ENCODE measurements around the gene ZSCAN22.

Gene ZSCAN22

GRCh38 chr19:58338336-58338735, 11.5 kb downstream of the ZSCAN22 start:
- Histone ChIP-seq H3K9me3 (replicated peaks; ENCODE audit: insufficient read depth, low read length) (no peaks in the 10 kb centered on the region), H3K4me1 (ENCODE audit: low read length) (no peaks in the 10 kb centered on the region), H3F3A (ENCODE audit: insufficient read depth, low read length) (no peaks in the 10 kb centered on the region), H3K27me3 (replicated peaks; ENCODE audit: insufficient read depth, low read length) (no peaks in the 10 kb centered on the region), H3K4me2 (ENCODE audit: low read depth, low read length) (no peak overlapping the region), H2AFZ (ENCODE audit: low read length) (no peak overlapping the region), H3K36me3 (replicated peaks; ENCODE audit: insufficient read depth, low read length) (0 out of 2 replicates have a peak, but pooled peaks cover 5% of the 10 kb centered on the region), H3K4me3 (ENCODE audit: low read length) (no peak overlapping the region), H3K79me2 (ENCODE audit: low read length) (no peaks in the 10 kb centered on the region), H3K27ac (ENCODE audit: low read length) (no peak overlapping the region), H3K9ac (ENCODE audit: low read length) (no peak overlapping the region), H3K9me2 (replicated peaks; ENCODE audit: insufficient read depth, low read length) (no peaks in the 10 kb centered on the region), H4K20me1 (ENCODE audit: insufficient read depth, low read length) (no peaks in the 10 kb centered on the region)
- no peak for DNase-seq
- TF ChIP-seq EZH2phosphoT487 (IDR thresholded peaks at IDR 0.05; ENCODE audit: low read length): no peak
- no peak for TF ChIP-seq EZH2 (optimal IDR thresholded peaks at IDR 0.05; ENCODE audit: low read depth, low read length)
- TF ChIP-seq CTCF (IDR thresholded peaks at IDR 0.05; ENCODE audit: low read length): no peak

DNA sequence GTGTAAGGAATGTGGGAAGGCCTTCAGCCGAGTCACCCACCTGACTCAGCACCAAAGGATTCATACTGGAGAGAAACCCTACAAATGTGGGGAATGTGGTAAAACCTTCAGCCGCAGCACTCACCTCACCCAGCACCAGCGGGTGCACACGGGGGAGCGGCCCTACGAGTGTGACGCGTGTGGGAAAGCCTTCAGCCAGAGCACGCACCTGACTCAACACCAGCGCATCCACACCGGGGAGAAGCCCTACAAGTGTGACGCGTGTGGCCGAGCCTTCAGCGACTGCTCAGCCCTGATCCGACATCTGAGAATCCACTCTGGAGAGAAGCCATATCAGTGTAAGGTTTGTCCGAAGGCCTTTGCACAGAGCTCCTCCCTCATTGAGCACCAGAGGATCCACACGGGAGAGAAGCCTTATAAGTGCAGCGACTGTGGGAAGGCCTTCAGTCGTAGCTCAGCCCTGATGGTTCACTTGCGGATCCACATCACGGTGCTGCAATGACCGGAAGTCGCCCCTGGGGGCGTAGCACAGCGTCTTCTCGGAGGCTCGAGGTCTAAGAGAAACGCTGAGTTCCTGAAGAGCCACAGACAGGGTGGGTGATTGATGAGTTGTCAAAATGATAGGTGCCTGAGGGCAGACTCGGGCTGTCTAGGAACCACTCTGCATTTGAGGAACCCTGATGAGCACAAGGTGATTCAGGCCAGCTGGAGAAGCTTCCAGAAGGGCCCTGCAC, 12.2 kb downstream of the ZSCAN22 start:
- Histone ChIP-seq H3K27ac (ENCODE audit: low read length) (no peak overlapping the region), H3K79me2 (ENCODE audit: low read length) (no peaks in the 10 kb centered on the region), H3K4me2 (ENCODE audit: low read depth, low read length) (no peak overlapping the region)

DNA sequence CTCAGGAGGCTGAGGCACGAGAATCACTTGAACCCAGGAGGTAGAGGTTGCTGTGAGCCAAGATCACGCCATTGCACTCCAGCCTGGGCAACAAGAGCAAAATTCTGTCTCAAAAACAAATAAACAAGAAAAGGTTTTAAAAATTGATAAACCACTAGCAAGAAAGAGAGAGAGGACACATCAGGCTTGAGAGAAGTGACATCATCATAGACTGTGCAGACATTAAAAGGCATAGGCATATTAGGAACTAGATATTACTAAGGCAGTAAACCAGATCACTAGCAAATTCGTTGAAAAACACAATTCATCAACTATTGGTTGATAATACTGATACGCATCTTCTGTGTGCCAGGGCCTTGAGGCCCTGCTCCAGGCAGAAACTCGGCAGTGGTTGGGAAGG, 18.8 kb downstream of the ZSCAN22 start:
- Histone ChIP-seq H3K27ac (ENCODE audit: low read length) (no peak overlapping the region), H3K79me2 (ENCODE audit: low read length) (no peaks in the 10 kb centered on the region), H3K4me2 (ENCODE audit: low read depth, low read length) (no peak overlapping the region), H4K20me1 (ENCODE audit: insufficient read depth, low read length) (no peaks in the 10 kb centered on the region), H3K9ac (ENCODE audit: low read length) (no peak overlapping the region), H3K9me3 (replicated peaks; ENCODE audit: insufficient read depth, low read length) (no peaks in the 10 kb centered on the region), H3F3A (ENCODE audit: insufficient read depth, low read length) (no peaks in the 10 kb centered on the region), H3K36me3 (replicated peaks; ENCODE audit: insufficient read depth, low read length) (no peaks in the 10 kb centered on the region), H3K27me3 (replicated peaks; ENCODE audit: insufficient read depth, low read length) (no peaks in the 10 kb centered on the region), H3K4me1 (ENCODE audit: low read length) (no peaks in the 10 kb centered on the region), H3K9me2 (replicated peaks; ENCODE audit: insufficient read depth, low read length) (no peaks in the 10 kb centered on the region), H3K4me3 (ENCODE audit: low read length) (no peak overlapping the region), H2AFZ (ENCODE audit: low read length) (no peak overlapping the region)
- TF ChIP-seq EZH2 (optimal IDR thresholded peaks at IDR 0.05; ENCODE audit: low read depth, low read length) (no peak), EZH2phosphoT487 (IDR thresholded peaks at IDR 0.05; ENCODE audit: low read length) (no peak), CTCF (IDR thresholded peaks at IDR 0.05; ENCODE audit: low read length) (no peak)
- DNase-seq: no peak

More for the DNA sequence above, 12.2 kb downstream of the ZSCAN22 start:
- no peaks in the 10 kb centered on the region for H4K20me1 ChIP-seq (ENCODE audit: insufficient read depth, low read length)
- H2AFZ ChIP-seq (ENCODE audit: low read length): no peak overlapping the region
- TF ChIP-seq CTCF (IDR thresholded peaks at IDR 0.05; ENCODE audit: low read length): no peak
- TF ChIP-seq EZH2 (optimal IDR thresholded peaks at IDR 0.05; ENCODE audit: low read depth, low read length): no peak
- TF ChIP-seq EZH2phosphoT487 (IDR thresholded peaks at IDR 0.05; ENCODE audit: low read length): no peak
- 0 out of 2 replicates have a peak, but pooled peaks cover 5% of the 10 kb centered on the region for H3K36me3 ChIP-seq (replicated peaks; ENCODE audit: insufficient read depth, low read length)
- no peak overlapping the region for H3K9ac ChIP-seq (ENCODE audit: low read length)
- H3K9me2 ChIP-seq (replicated peaks; ENCODE audit: insufficient read depth, low read length): no peaks in the 10 kb centered on the region
- H3K9me3 ChIP-seq (replicated peaks; ENCODE audit: insufficient read depth, low read length): no peaks in the 10 kb centered on the region
- no peaks in the 10 kb centered on the region for H3F3A ChIP-seq (ENCODE audit: insufficient read depth, low read length)
- H3K4me3 ChIP-seq (ENCODE audit: low read length): no peak overlapping the region
- DNase-seq: no peak
- no peaks in the 10 kb centered on the region for H3K27me3 ChIP-seq (replicated peaks; ENCODE audit: insufficient read depth, low read length)
- H3K4me1 ChIP-seq (ENCODE audit: low read length): no peaks in the 10 kb centered on the region
